Astrocyte (in vitro differentiated cells and primary cell): ENCODE data around the gene SEMA4D. TPM values are rescaled to one million over a fixed set of nuclear protein-coding genes. Genes with fewer than 3 reads are reported as not detected.

ENCODE experiments used
- DNase-seq: peaks from one replicate; pipeline ENCODE4 v3.0.0-alpha.2; 2010; ENCODE audit warnings: low read depth
- FAIRE-seq: peaks from 2 replicates; lab custom pipeline; 2011; peaks lifted over from hg19 to GRCh38; lab: Jason Lieb, UNC
- H2AFZ ChIP-seq: 2 replicates; pipeline ENCODE4 v1.6.0; 2012; ENCODE audit warnings: low read depth, low read length, inconsistent platforms
- H3K27ac ChIP-seq: 2 replicates; pipeline ENCODE4 v1.5.1; 2011; ENCODE audit warnings: low read depth, low read length, inconsistent platforms
- H3K27me3 ChIP-seq: 2 replicates; pipeline ENCODE4 v1.6.0; 2011; ENCODE audit warnings: low read length, inconsistent platforms; ENCODE audit not compliant: insufficient read depth
- H3K36me3 ChIP-seq: 2 replicates; pipeline ENCODE4 v1.5.1; 2011; ENCODE audit warnings: low read length, inconsistent platforms; ENCODE audit not compliant: insufficient read depth
- H3K4me1 ChIP-seq: 2 replicates; pipeline ENCODE4 v1.5.1; 2011; ENCODE audit warnings: low read length, inconsistent platforms; ENCODE audit not compliant: insufficient read depth
- H3K4me2 ChIP-seq: 2 replicates; pipeline ENCODE4 v1.6.0; 2012; ENCODE audit warnings: low read length, inconsistent platforms
- H3K4me3 ChIP-seq: 2 replicates; pipeline ENCODE4 v1.5.1; 2011; ENCODE audit warnings: low read depth, mild to moderate bottlenecking, low read length, inconsistent platforms; ENCODE audit not compliant: insufficient read depth
- H3K79me2 ChIP-seq: 2 replicates; pipeline ENCODE4 v1.6.0; 2012; ENCODE audit warnings: mild to moderate bottlenecking, low read length, inconsistent platforms; ENCODE audit not compliant: insufficient read depth
- H3K9ac ChIP-seq: 2 replicates; pipeline ENCODE4 v1.6.0; 2012; ENCODE audit warnings: mild to moderate bottlenecking, low read length, inconsistent platforms
- H3K9me3 ChIP-seq: 2 replicates; pipeline ENCODE4 v1.5.1; 2012; ENCODE audit warnings: low read depth, mild to moderate bottlenecking, low read length, inconsistent platforms; ENCODE audit not compliant: insufficient read depth
- H4K20me1 ChIP-seq: 2 replicates; pipeline ENCODE4 v1.6.0; 2012; ENCODE audit warnings: low read length, inconsistent platforms; ENCODE audit not compliant: insufficient read depth
- H3K27ac Mint-ChIP-seq: one replicate; pipeline ENCODE4 v1.8.0; 2021; ENCODE audit warnings: mild to moderate bottlenecking, mixed read lengths; ENCODE audit not compliant: unreplicated experiment
- H3K27me3 Mint-ChIP-seq: one replicate; pipeline ENCODE4 v1.8.0; 2021; ENCODE audit warnings: low read depth, mixed read lengths; ENCODE audit not compliant: unreplicated experiment
- H3K36me3 Mint-ChIP-seq: one replicate; pipeline ENCODE4 v1.8.0; 2021; ENCODE audit warnings: low read depth, mixed read lengths; ENCODE audit not compliant: unreplicated experiment
- H3K4me1 Mint-ChIP-seq: one replicate; pipeline ENCODE4 v1.8.0; 2021; ENCODE audit warnings: low read depth, mixed read lengths; ENCODE audit not compliant: unreplicated experiment
- H3K4me3 Mint-ChIP-seq: one replicate; pipeline ENCODE4 v1.8.0; 2021; ENCODE audit warnings: mild to moderate bottlenecking, moderate library complexity, mixed read lengths; ENCODE audit not compliant: unreplicated experiment
- H3K9me3 Mint-ChIP-seq: one replicate; pipeline ENCODE4 v1.8.0; 2021; ENCODE audit warnings: mild to moderate bottlenecking, mixed read lengths; ENCODE audit not compliant: unreplicated experiment
- EZH2 ChIP-seq: IDR thresholded peaks from 2 replicates; pipeline ENCODE4 v1.6.1; 2012; ENCODE audit warnings: mild to moderate bottlenecking, low read length, inconsistent platforms; ENCODE audit not compliant: insufficient read depth
- total RNA-seq: library from RNA; stranded (reverse); gene quantifications from 2 replicates; pipeline ENCODE4 v1.2.1, GENCODE V29; 2021
- TF ChIP-seq, protein P1 (sequence below): IDR thresholded peaks from 2 replicates; pipeline ENCODE4 v1.5.1; 2011; ENCODE audit warnings: low read depth, mild to moderate bottlenecking, inconsistent platforms, low read length, moderate library complexity; ENCODE audit not compliant: insufficient read depth

Gene SEMA4D
- total RNA-seq, 1 donor from 2014 or later: 6.2 TPM

DNA sequence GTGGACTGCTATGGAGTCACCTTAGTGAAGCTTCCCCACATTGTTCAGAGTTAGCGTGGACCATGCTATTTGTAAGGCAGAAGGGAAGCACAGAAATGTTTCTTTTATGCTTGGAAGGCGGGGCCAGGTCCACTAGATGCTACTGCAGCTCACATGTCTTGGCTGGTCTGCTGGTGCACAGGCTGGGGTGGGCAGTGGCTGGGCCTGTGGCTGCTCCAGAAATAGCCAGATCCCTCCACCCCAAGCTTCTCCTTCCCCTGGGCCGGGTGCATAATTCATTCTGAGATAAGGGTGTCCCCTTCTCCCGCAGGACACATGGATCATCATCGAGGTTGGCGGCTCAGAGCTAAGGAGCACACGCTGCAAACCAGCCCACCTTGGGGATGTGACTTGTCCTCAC lies 14.5 kb upstream of the SEMA4D start:
- no peak for TF ChIP-seq EZH2
- FAIRE-seq (no peak), DNase-seq (no peak)
- Histone ChIP-seq H3K27ac (no peak overlapping the region), H3K9me3 (no peaks in the 10 kb centered on the region), H3K27me3 (peaks cover 6% of the 10 kb centered on the region), H3K36me3 (no peaks in the 10 kb centered on the region), H3K4me3 (no peak overlapping the region), H3K79me2 (no peaks in the 10 kb centered on the region), H3K9ac (no peak overlapping the region), H4K20me1 (no peaks in the 10 kb centered on the region), H3K4me1 (no peaks in the 10 kb centered on the region), H2AFZ (no peak overlapping the region), H3K4me2 (no peak overlapping the region)
- no peak overlapping the region for H3K4me3 Mint-ChIP-seq
- no peaks in the 10 kb centered on the region for H3K9me3 Mint-ChIP-seq
- H3K27me3 Mint-ChIP-seq: peaks cover 35% of the 10 kb centered on the region
- no peak overlapping the region for H3K27ac Mint-ChIP-seq
- H3K4me1 Mint-ChIP-seq: no peaks in the 10 kb centered on the region
- no peaks in the 10 kb centered on the region for H3K36me3 Mint-ChIP-seq

DNA sequence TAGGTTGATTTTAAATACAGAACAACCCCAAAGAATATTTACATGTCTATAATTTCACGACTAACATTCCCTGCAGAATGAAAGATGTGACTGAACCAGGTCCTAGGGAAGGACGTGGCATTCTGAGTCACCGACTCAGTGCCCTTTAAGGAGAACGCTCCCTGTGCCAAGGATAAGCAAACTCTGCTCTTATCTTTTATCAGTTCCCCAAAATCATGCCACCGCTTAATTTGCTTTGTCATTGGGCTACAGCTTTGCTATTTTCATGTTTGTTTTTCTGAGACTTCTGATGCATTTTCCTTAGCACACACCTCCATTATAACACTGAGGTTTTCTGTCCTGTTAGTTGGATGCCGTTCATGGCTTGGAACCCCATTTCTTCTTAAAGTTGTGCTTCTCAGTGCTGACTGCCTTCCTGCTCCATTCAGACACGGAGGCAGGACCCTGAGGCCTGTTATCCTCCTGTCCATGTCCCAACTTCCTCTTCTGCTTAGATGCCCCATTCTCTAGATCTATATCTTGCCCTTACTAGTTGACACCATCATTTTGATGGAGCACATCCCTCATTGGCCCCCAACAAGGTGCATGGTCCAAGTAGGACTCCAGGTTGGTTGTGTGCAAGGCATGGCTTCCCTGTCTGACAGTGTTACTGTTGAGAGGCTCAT lies 11.2 kb upstream of the SEMA4D start:
- FAIRE-seq: no peak

DNA sequence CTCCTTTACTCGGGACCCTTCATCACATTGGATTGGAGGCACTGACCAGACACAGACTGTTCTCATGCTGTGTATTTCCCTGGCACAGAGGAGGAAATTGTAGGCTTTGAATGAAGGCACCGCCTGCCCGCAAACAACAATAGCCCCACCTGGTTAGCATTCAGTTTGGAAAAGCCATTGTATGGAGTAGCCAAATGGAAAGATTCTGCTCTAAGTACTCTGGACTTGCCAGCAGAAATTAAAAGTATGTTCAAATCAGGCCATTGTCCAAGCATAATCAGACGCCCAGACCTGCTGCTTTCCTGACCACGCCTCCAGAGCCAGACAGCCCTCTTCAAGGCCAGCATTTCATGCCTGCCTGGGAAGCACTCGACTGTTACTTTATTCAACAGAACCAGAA lies 8.0 kb upstream of the SEMA4D start:
- H3K27ac Mint-ChIP-seq: no peak overlapping the region
- H2AFZ ChIP-seq: no peak overlapping the region
- DNase-seq: peak; percentile 3
- no peak overlapping the region for H3K4me3 ChIP-seq
- H3K27me3 Mint-ChIP-seq: peaks cover 14% of the 10 kb centered on the region
- TF ChIP-seq, protein P1, sequence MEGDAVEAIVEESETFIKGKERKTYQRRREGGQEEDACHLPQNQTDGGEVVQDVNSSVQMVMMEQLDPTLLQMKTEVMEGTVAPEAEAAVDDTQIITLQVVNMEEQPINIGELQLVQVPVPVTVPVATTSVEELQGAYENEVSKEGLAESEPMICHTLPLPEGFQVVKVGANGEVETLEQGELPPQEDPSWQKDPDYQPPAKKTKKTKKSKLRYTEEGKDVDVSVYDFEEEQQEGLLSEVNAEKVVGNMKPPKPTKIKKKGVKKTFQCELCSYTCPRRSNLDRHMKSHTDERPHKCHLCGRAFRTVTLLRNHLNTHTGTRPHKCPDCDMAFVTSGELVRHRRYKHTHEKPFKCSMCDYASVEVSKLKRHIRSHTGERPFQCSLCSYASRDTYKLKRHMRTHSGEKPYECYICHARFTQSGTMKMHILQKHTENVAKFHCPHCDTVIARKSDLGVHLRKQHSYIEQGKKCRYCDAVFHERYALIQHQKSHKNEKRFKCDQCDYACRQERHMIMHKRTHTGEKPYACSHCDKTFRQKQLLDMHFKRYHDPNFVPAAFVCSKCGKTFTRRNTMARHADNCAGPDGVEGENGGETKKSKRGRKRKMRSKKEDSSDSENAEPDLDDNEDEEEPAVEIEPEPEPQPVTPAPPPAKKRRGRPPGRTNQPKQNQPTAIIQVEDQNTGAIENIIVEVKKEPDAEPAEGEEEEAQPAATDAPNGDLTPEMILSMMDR: no peak
- TF ChIP-seq EZH2: no peak
- no peak for FAIRE-seq
- peaks cover 6% of the 10 kb centered on the region for H3K4me1 Mint-ChIP-seq
- H3K79me2 ChIP-seq: no peaks in the 10 kb centered on the region
- peaks cover 10% of the 10 kb centered on the region for H3K27me3 ChIP-seq
- no peak overlapping the region for H3K27ac ChIP-seq
- H3K9me3 ChIP-seq: no peaks in the 10 kb centered on the region
- H3K36me3 Mint-ChIP-seq: no peaks in the 10 kb centered on the region
- H3K4me1 ChIP-seq: no peaks in the 10 kb centered on the region
- no peak overlapping the region for H3K4me3 Mint-ChIP-seq
- H3K9me3 Mint-ChIP-seq: no peaks in the 10 kb centered on the region
- no peak overlapping the region for H3K9ac ChIP-seq
- no peak overlapping the region for H3K4me2 ChIP-seq
- no peaks in the 10 kb centered on the region for H3K36me3 ChIP-seq
- no peaks in the 10 kb centered on the region for H4K20me1 ChIP-seq

More for the DNA sequence above, 11.2 kb upstream of the SEMA4D start:
- Histone ChIP-seq H3K9ac (no peak overlapping the region), H3K36me3 (no peaks in the 10 kb centered on the region), H3K27me3 (peaks cover 6% of the 10 kb centered on the region), H3K4me3 (no peak overlapping the region), H3K79me2 (no peaks in the 10 kb centered on the region), H3K4me1 (no peaks in the 10 kb centered on the region), H3K9me3 (no peaks in the 10 kb centered on the region), H2AFZ (no peak overlapping the region), H3K4me2 (no peak overlapping the region), H3K27ac (no peak overlapping the region), H4K20me1 (no peaks in the 10 kb centered on the region)
- Mint-ChIP-seq H3K4me3 (no peak overlapping the region), H3K36me3 (no peaks in the 10 kb centered on the region), H3K27ac (no peak overlapping the region), H3K4me1 (peaks cover 6% of the 10 kb centered on the region), H3K9me3 (no peaks in the 10 kb centered on the region), H3K27me3 (peaks cover 35% of the 10 kb centered on the region)
- DNase-seq: no peak
- TF ChIP-seq, protein P1: no peak
- TF ChIP-seq EZH2: no peak
